NB4 (cell line): ENCODE results near the gene TEP1.
A peak's percentile ranks its signal among the peaks of the same experiment; 100 is the strongest.
"Not testable (repeated sequence)": the region's sequence is repeated elsewhere in the genome, so short reads cannot be mapped to it uniquely, and the experiment has no call there.

Experiments used
- DNase-seq: peaks from one replicate; pipeline ENCODE4 v3.0.0; 2010; ENCODE audit warnings: low read depth
- H3K4me3 ChIP-seq: one replicate; pipeline ENCODE4 v1.5.1; 2011; ENCODE audit warnings: mild to moderate bottlenecking, low read depth, low read length, moderate library complexity
- CTCF ChIP-seq: IDR thresholded peaks from one replicate; pipeline ENCODE4 v1.5.1; 2012; ENCODE audit warnings: low read depth, low read length
- MYC ChIP-seq: IDR thresholded peaks from 2 replicates; pipeline ENCODE4 v1.6.1; 2011; ENCODE audit warnings: low read depth, low read length
- POLR2A ChIP-seq: IDR thresholded peaks from 2 replicates; pipeline ENCODE4 v1.6.1; 2011; ENCODE audit warnings: mild to moderate bottlenecking; ENCODE audit not compliant: insufficient read length; ENCODE audit errors: extremely low read depth
- TF ChIP-seq, protein P1 (sequence below): IDR thresholded peaks from 2 replicates; pipeline ENCODE4 v1.6.1; 2011; ENCODE audit warnings: low read depth, low read length

TEP1 gene

DNA sequence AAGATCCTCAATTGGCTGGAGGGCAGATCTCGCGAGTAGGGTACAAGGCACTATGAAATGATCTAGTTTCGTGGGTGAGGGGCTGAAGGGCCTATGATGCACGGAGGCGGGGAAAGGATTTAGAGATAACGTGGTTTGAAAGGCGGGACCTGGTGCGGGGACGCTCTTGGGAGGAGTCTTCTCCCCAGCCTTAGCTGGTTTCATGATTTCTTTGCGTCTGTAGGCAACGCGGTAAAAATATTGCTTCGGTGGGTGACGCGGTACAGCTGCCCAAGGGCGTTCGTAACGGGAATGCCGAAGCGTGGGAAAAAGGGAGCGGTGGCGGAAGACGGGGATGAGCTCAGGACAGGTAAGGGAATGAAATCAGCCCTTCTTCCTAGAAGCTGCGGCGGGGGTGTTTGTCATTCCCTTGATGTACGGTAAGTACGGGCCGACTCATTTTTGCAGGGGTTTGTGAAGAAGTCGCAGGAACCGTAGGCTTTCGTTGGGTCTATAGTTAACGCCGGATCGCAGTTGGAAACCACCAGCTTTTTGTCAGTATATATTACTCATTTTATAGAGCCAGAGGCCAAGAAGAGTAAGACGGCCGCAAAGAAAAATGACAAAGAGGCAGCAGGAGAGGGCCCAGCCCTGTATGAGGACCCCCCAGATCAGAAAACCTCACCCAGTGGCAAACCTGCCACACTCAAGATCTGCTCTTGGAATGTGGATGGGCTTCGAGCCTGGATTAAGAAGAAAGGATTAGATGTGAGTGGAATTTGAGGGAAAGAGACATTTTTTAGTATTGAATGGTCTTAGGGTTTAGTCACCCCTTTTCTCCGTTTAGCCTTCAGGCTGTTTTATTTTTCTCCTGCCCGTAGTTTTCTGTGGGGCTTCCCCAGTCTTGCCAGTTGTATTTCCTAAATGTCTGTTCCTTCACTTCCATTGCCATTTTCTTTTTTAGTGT lies 42.3 kb upstream of the TEP1 start:
- TF ChIP-seq POLR2A (peak; percentile 5), CTCF (no peak), MYC (no peak; the same call in 1 of the 2 replicates)
- TF ChIP-seq, protein P1, sequence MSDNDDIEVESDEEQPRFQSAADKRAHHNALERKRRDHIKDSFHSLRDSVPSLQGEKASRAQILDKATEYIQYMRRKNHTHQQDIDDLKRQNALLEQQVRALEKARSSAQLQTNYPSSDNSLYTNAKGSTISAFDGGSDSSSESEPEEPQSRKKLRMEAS = no peak
- H3K4me3 ChIP-seq = peak overlapping the region; percentile 87
- DNase-seq = peak; percentile 90

GRCh38 chr14:20454516-20455354 lies 41.4 kb upstream of the TEP1 start, which contains the start of the genes APEX1 and OSGEP:
APEX1 (plus strand) TSS chr14:20455226; CDS start chr14:20455646, 420 bp downstream.
OSGEP (minus strand) TSS chr14:20454812; CDS start chr14:20454683, 129 bp downstream.
- TF ChIP-seq MYC (peak; percentile 96), CTCF (no peak), POLR2A (peak; percentile 74)
- TF ChIP-seq, protein P1 = peak; percentile 100
- peak within 1 kb of the TSS; percentile 87 for H3K4me3 ChIP-seq
- peak; percentile 99 for DNase-seq

GRCh38 chr14:20452831-20453230 lies 39.5 kb upstream of the TEP1 start:
- not testable (repeated sequence) for DNase-seq
- peak overlapping the region; percentile 6 for H3K4me3 ChIP-seq

DNA sequence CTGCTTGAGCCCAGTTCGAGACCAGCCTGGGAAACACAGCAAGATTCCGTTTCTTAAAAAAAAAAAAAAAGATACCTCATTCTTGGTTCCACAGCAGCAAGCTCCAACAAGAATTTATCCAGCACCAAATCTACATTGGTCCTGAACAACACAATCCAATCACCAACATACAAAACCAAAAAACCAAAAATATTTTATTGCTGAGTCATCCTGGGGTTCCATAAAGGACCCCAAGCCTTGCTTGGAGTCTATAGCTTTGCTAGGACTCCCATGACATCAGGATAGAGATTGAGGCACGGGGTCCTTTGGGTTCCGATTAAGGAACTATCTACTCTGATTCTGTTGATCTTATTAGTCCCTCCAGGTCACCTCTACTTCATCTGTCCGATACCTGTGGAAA lies 33.6 kb upstream of the TEP1 start:
- DNase-seq = no peak

DNA sequence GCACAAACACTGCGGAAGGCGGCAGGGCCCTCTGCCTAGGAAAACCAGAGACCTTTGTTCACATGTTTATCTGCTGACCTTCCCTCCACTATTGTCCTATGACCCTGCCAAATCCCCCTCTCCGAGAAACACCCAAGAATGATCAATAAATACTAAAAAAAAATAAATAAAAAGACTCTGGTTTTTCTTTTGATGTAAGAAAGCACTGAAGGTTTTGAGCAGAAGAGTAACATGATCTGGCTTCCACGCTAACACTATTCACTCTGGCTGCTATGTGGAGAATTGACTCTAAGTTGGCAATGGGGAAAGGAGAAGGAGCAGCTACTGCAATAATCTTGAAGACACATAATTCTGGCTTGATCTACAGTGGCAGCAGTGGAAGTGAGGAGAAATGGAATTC lies 30.3 kb upstream of the TEP1 start:
- not testable (repeated sequence) for H3K4me3 ChIP-seq

More for the DNA sequence above, 33.6 kb upstream of the TEP1 start:
- no peak for TF ChIP-seq MYC
- TF ChIP-seq POLR2A = no peak
- TF ChIP-seq, protein P1 = no peak
- TF ChIP-seq CTCF = no peak
- no peak overlapping the region for H3K4me3 ChIP-seq

GRCh38 chr14:20441461-20441860 lies 28.2 kb upstream of the TEP1 start:
- TF ChIP-seq POLR2A (no peak), MYC (no peak)
- TF ChIP-seq, protein P1 = no peak
- no peak overlapping the region for H3K4me3 ChIP-seq
- no peak for DNase-seq

More for the DNA sequence above, 30.3 kb upstream of the TEP1 start:
- not testable (repeated sequence) for DNase-seq

DNA sequence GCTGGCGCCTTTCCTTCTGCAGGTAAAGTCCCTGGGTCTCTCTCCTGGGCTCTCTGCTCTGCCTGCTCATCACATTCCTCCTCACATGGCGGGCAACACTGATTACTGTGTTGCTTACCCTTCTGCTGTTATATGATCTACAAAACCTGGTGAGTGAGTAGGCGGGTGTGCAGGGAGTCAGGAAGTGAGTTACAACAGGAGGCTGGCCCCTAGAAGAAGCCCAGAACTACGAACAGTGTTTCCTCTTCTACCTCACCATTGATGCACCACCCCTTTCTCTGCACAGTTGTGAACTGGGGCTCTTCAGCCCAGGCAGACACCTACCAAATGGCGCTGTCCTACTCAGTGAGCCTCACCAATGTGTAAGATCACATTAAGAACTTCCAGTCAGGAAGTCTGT lies 27.6 kb upstream of the TEP1 start:
- H3K4me3 ChIP-seq = no peak overlapping the region
- DNase-seq = peak; percentile 39
- TF ChIP-seq MYC (no peak), CTCF (no peak), POLR2A (no peak)
- TF ChIP-seq, protein P1 = no peak
